IMR-90 (cell line): ENCODE measurements around the gene MAB21L3. TPM values are rescaled to one million over a fixed set of nuclear protein-coding genes. Genes with fewer than 3 reads are reported as not detected.

Source experiments
- ATAC-seq: fragments of 200-7000 bp; cut with Tn5 transposase; 2 replicates; pipeline ENCODE4 v1.9.1; 2020; ENCODE audit warnings: low read depth, mild to moderate bottlenecking, moderate library complexity
- BruUV-seq: library from RNA; stranded (reverse); fragments of 400-500 nt; replicated peaks from 2 replicates; lab custom pipeline; 2021; lab: Mats Ljungman, UMichigan
- CTCF ChIA-PET: fragments of 300-600 bp; formaldehyde crosslinking; extraction: SDS; loops from one replicate; lab custom pipeline; 2021; ENCODE audit warnings: antibody characterized with exemption; lab: Yijun Ruan, JAX
- POLR2A ChIA-PET: fragments of 300-600 bp; sonication (Branson Sonifier 250); formaldehyde crosslinking; loops from one replicate; lab custom pipeline; 2022; ENCODE audit warnings: antibody characterized with exemption; ENCODE audit not compliant: unreplicated experiment; lab: Charles Lee
- DNase-seq: peaks from one replicate; pipeline ENCODE4 v3.0.0; 2013
- H2AFZ ChIP-seq: replicated peaks from 2 replicates; pipeline ENCODE3; 2013; ENCODE audit warnings: low read length, mild to moderate bottlenecking; ENCODE audit not compliant: poor library complexity
- H2AK5ac ChIP-seq: 2 replicates; pipeline ENCODE4 v1.6.1; 2013; ENCODE audit warnings: low read depth, low read length, inconsistent platforms
- H2AK9ac ChIP-seq: replicated peaks from 2 replicates; pipeline ENCODE3; 2013; ENCODE audit warnings: mild to moderate bottlenecking, low read depth, low read length, moderate library complexity; ENCODE audit not compliant: poor library complexity
- H2BK120ac ChIP-seq: 2 replicates; pipeline ENCODE4 v1.6.1; 2013; ENCODE audit warnings: low read depth, low read length, inconsistent platforms
- H2BK15ac ChIP-seq: 3 replicates; pipeline ENCODE4 v1.6.1; 2013; ENCODE audit warnings: low read depth, low read length, inconsistent platforms
- H2BK20ac ChIP-seq: 2 replicates; pipeline ENCODE4 v1.6.1; 2013; ENCODE audit warnings: low read depth, mild to moderate bottlenecking, inconsistent platforms, low read length, moderate library complexity
- H2BK5ac ChIP-seq: 2 replicates; pipeline ENCODE4 v1.6.1; 2013; ENCODE audit warnings: mild to moderate bottlenecking, low read depth, low read length, inconsistent platforms; ENCODE audit not compliant: poor library complexity, severe bottlenecking
- H3K14ac ChIP-seq: replicated peaks from 2 replicates; pipeline ENCODE4 v1.6.1; 2013; ENCODE audit warnings: low read depth, low read length, inconsistent platforms
- H3K18ac ChIP-seq: 2 replicates; pipeline ENCODE4 v1.6.1; 2013; ENCODE audit warnings: low read depth, low read length, control low read depth
- H3K23ac ChIP-seq: 2 replicates; pipeline ENCODE4 v1.6.1; 2013; ENCODE audit warnings: low read depth, low read length, inconsistent platforms
- H3K27ac ChIP-seq: 2 replicates; pipeline ENCODE4 v1.5.1; 2013; ENCODE audit warnings: mild to moderate bottlenecking, control low read depth, low read length; ENCODE audit not compliant: insufficient read depth
- H3K27me3 ChIP-seq: 2 replicates; pipeline ENCODE4 v1.6.1; 2013; ENCODE audit warnings: low read length; ENCODE audit not compliant: control insufficient read depth, insufficient read depth
- H3K36me3 ChIP-seq: 2 replicates; pipeline ENCODE4 v1.6.1; 2013; ENCODE audit warnings: low read length, mixed read lengths; ENCODE audit not compliant: control insufficient read depth, insufficient read depth
- H3K4ac ChIP-seq: 2 replicates; pipeline ENCODE4 v1.6.1; 2013; ENCODE audit warnings: low read depth, low read length, inconsistent platforms
- H3K4me1 ChIP-seq: 2 replicates; pipeline ENCODE4 v1.6.1; 2013; ENCODE audit warnings: low read length, mixed read lengths; ENCODE audit not compliant: control insufficient read depth, insufficient read depth
- H3K4me2 ChIP-seq: 2 replicates; pipeline ENCODE4 v1.6.1; 2013; ENCODE audit warnings: low read depth, mild to moderate bottlenecking, control low read depth, low read length, moderate library complexity
- H3K4me3 ChIP-seq: 2 replicates; pipeline ENCODE4 v1.5.1; 2013; ENCODE audit warnings: low read depth, mild to moderate bottlenecking, control low read depth, low read length, moderate library complexity; ENCODE audit not compliant: insufficient read depth
- H3K56ac ChIP-seq: 2 replicates; pipeline ENCODE4 v1.6.1; 2013; ENCODE audit warnings: low read length, inconsistent platforms; ENCODE audit not compliant: insufficient read depth; ENCODE audit errors: extremely low read depth
- H3K79me1 ChIP-seq, 2 experiments: 2 replicates each; pipeline ENCODE4 v1.6.1; 2013; ENCODE audit warnings: low read length in 2 of 2, inconsistent platforms in 1 of 2, low read depth in 1 of 2
- H3K9ac ChIP-seq: 2 replicates; pipeline ENCODE4 v1.6.1; 2013; ENCODE audit warnings: low read depth, low read length, control low read depth
- H3K9me1 ChIP-seq: 2 replicates; pipeline ENCODE4 v1.6.1; 2013; ENCODE audit warnings: low read length, inconsistent platforms; ENCODE audit not compliant: insufficient read depth
- H3K9me3 ChIP-seq: 2 replicates; pipeline ENCODE4 v1.6.1; 2013; ENCODE audit warnings: low read length; ENCODE audit not compliant: control insufficient read depth, insufficient read depth
- H4K20me1 ChIP-seq: 2 replicates; pipeline ENCODE4 v1.6.1; 2013; ENCODE audit warnings: low read length, inconsistent platforms; ENCODE audit not compliant: insufficient read depth
- H4K5ac ChIP-seq: 2 replicates; pipeline ENCODE4 v1.6.1; 2013; ENCODE audit warnings: mild to moderate bottlenecking, low read depth, low read length, control low read depth
- H4K8ac ChIP-seq, 2 experiments: 2 replicates each; pipeline ENCODE4 v1.6.1; 2013; ENCODE audit warnings: low read depth in 2 of 2, low read length in 2 of 2, control low read depth in 1 of 2, inconsistent platforms in 1 of 2
- H4K91ac ChIP-seq: 2 replicates; pipeline ENCODE4 v1.6.1; 2013; ENCODE audit warnings: low read depth, low read length, inconsistent platforms; ENCODE audit not compliant: insufficient read depth
- BHLHE40 ChIP-seq: fragments of 150-350 bp; IDR thresholded peaks from 2 replicates; pipeline ENCODE4 v1.6.1; 2016; ENCODE audit warnings: mild to moderate bottlenecking, low read depth, low read length
- CEBPB ChIP-seq: IDR thresholded peaks from 2 replicates; pipeline ENCODE4 v1.6.1; 2012; ENCODE audit warnings: low read depth, low read length, improper control_type of control experiment
- CHD1 ChIP-seq: IDR thresholded peaks from 2 replicates; pipeline ENCODE4 v1.6.1; 2012; ENCODE audit warnings: low read depth, low read length, improper control_type of control experiment
- FOS ChIP-seq: fragments of 150-350 bp; IDR thresholded peaks from 2 replicates; pipeline ENCODE4 v1.6.1; 2016; ENCODE audit warnings: low read depth, low read length
- MAFK ChIP-seq: IDR thresholded peaks from 2 replicates; pipeline ENCODE4 v1.6.1; 2012; ENCODE audit warnings: low read depth, low read length, improper control_type of control experiment
- MAZ ChIP-seq: IDR thresholded peaks from 2 replicates; pipeline ENCODE4 v1.6.1; 2012; ENCODE audit warnings: low read depth, mild to moderate bottlenecking, low read length, improper control_type of control experiment, moderate library complexity, borderline replicate concordance
- MXI1 ChIP-seq: IDR thresholded peaks from 2 replicates; pipeline ENCODE4 v1.6.1; 2012; ENCODE audit warnings: low read depth, mild to moderate bottlenecking, low read length, moderate library complexity, borderline replicate concordance
- NFE2L2 ChIP-seq: fragments of 150-350 bp; IDR thresholded peaks from 2 replicates; pipeline ENCODE4 v1.6.1; 2016; ENCODE audit warnings: low read depth, mild to moderate bottlenecking, low read length
- POLR2A ChIP-seq: IDR thresholded peaks from 2 replicates; pipeline ENCODE4 v1.6.1; 2012; ENCODE audit warnings: mild to moderate bottlenecking, low read depth, low read length
- RAD21 ChIP-seq: IDR thresholded peaks from 2 replicates; pipeline ENCODE4 v1.6.1; 2012; ENCODE audit warnings: low read length, improper control_type of control experiment
- RCOR1 ChIP-seq: IDR thresholded peaks from 2 replicates; pipeline ENCODE4 v1.6.1; 2012; ENCODE audit warnings: mild to moderate bottlenecking, low read length, improper control_type of control experiment; ENCODE audit not compliant: insufficient replicate concordance
- RFX5 ChIP-seq: IDR thresholded peaks from 2 replicates; pipeline ENCODE4 v1.8.0; 2012; ENCODE audit warnings: low read depth, mild to moderate bottlenecking, low read length, moderate library complexity
- SMC3 ChIP-seq: fragments of 150-350 bp; IDR thresholded peaks from 2 replicates; pipeline ENCODE4 v1.6.1; 2016; ENCODE audit warnings: low read depth, mild to moderate bottlenecking, antibody characterized with exemption, low read length, moderate library complexity
- WGBS, 2 experiments: methylation state at CpG; one replicate each; pipeline versions ENCODE4 v1.1.5 to v1.1.7; 2013; ENCODE audit warnings: missing lambda C conversion rate in 2 of 2; ENCODE audit not compliant: insufficient read length in 1 of 2; ENCODE audit errors: extremely low coverage in 2 of 2; 5-methylcytosine and 5-hydroxymethylcytosine counted together
- dilution Hi-C: fragments of 300-500 bp; cut with HindIII; formaldehyde crosslinking; loops from one replicate; pipeline ENCODE4 v1.14.3; 2018; ENCODE audit warnings: low sequenced_read_pairs; ENCODE audit not compliant: unreplicated experiment
- in situ Hi-C: fragments of 300-500 bp; cut with MboI; formaldehyde crosslinking; loops from 3 replicates; pipeline ENCODE4 v1.14.3; 2019; ENCODE audit warnings: low sequenced_read_pairs, inconsistent platforms, mixed read lengths
- intact Hi-C: fragments of 100-400 bp; cut with micrococcal nuclease; formaldehyde crosslinking; loops from 2 replicates; pipeline ENCODE4 v1.10.0; 2022
- polyA plus RNA-seq, 3 experiments: library from polyadenylated mRNA; depleted of rRNA; stranded (reverse); fragments of >200 nt; gene quantifications; 2 replicates each; pipeline ENCODE4 v1.2.3, GENCODE V29; 2012; ENCODE audit warnings: low replicate concordance in 1 of 3
- total RNA-seq: library from RNA; depleted of rRNA; stranded (reverse); fragments of >200 nt; gene quantifications from 2 replicates; pipeline ENCODE4 v1.2.3, GENCODE V29; 2012
- TF ChIP-seq, protein P1 (sequence below): conservative IDR thresholded peaks from 2 replicates; pipeline ENCODE4 v1.5.1; 2012; ENCODE audit warnings: mild to moderate bottlenecking, low read depth, low read length, improper control_type of control experiment
- TF ChIP-seq, protein P2 (sequence below): fragments of 150-350 bp; IDR thresholded peaks from 2 replicates; pipeline ENCODE4 v1.6.1; 2017; ENCODE audit warnings: mild to moderate bottlenecking, antibody characterized with exemption, low read length, low read depth
- TF ChIP-seq, protein P3 (sequence below): fragments of 150-350 bp; IDR thresholded peaks from 2 replicates; pipeline ENCODE4 v1.6.1; 2016; ENCODE audit warnings: low read depth, mild to moderate bottlenecking, low read length, moderate library complexity, borderline replicate concordance

Gene MAB21L3
- total and polyA plus RNA-seq, 2 of the 4 experiments (the other 2 are of a cell fraction): not detected

DNA sequence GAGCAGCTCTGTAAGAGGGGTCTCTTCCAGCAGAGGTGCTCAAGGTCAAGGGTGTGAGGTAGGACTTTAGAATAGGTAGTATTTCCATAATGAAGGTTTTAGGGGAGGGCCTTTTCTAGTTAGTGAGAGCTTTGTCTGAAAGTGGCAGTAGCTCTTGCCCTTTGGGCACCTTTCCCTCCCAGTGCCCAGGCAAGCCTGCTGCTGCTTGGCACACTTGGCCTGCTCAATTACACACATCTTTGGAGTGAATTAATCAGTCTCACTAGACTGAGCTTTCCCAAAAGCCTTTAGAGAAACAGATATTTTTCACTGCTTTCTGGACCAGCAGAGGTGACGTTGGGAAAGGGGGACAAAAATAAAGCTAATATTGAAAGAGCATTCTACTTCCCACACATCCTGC lies 48.0 kb downstream of the MAB21L3 start:
- H3K4me2 ChIP-seq: no peak overlapping the region
- no peaks in the 10 kb centered on the region for H3K9me3 ChIP-seq
- intact Hi-C loops: no loop called here
- H3K79me1 ChIP-seq: no peaks in the 10 kb centered on the region
- no peak overlapping the region for H2AK9ac ChIP-seq
- ChIA-PET CTCF (interaction anchor here (1.6 kb wide), 1 partner anchor 9 kb away, joined by 5 read pairs; no protein-coding TSS in a partner anchor), POLR2A (no interaction called here)
- H3K36me3 ChIP-seq: no peaks in the 10 kb centered on the region
- H3K23ac ChIP-seq: no peak overlapping the region
- H2BK20ac ChIP-seq: no peak overlapping the region
- no peaks in the 10 kb centered on the region for H4K20me1 ChIP-seq
- in situ Hi-C loops: no loop called here
- H3K4ac ChIP-seq: no peak overlapping the region
- TF ChIP-seq NFE2L2 (no peak), MXI1 (no peak), MAFK (no peak), CHD1 (no peak), CEBPB (no peak), FOS (no peak), BHLHE40 (no peak), POLR2A (no peak), RAD21 (no peak), MAZ (no peak), SMC3 (no peak), RFX5 (no peak), RCOR1 (no peak)
- TF ChIP-seq, protein P1, sequence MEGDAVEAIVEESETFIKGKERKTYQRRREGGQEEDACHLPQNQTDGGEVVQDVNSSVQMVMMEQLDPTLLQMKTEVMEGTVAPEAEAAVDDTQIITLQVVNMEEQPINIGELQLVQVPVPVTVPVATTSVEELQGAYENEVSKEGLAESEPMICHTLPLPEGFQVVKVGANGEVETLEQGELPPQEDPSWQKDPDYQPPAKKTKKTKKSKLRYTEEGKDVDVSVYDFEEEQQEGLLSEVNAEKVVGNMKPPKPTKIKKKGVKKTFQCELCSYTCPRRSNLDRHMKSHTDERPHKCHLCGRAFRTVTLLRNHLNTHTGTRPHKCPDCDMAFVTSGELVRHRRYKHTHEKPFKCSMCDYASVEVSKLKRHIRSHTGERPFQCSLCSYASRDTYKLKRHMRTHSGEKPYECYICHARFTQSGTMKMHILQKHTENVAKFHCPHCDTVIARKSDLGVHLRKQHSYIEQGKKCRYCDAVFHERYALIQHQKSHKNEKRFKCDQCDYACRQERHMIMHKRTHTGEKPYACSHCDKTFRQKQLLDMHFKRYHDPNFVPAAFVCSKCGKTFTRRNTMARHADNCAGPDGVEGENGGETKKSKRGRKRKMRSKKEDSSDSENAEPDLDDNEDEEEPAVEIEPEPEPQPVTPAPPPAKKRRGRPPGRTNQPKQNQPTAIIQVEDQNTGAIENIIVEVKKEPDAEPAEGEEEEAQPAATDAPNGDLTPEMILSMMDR: no peak
- TF ChIP-seq, protein P2, sequence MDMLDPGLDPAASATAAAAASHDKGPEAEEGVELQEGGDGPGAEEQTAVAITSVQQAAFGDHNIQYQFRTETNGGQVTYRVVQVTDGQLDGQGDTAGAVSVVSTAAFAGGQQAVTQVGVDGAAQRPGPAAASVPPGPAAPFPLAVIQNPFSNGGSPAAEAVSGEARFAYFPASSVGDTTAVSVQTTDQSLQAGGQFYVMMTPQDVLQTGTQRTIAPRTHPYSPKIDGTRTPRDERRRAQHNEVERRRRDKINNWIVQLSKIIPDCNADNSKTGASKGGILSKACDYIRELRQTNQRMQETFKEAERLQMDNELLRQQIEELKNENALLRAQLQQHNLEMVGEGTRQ: no peak
- TF ChIP-seq, protein P3, sequence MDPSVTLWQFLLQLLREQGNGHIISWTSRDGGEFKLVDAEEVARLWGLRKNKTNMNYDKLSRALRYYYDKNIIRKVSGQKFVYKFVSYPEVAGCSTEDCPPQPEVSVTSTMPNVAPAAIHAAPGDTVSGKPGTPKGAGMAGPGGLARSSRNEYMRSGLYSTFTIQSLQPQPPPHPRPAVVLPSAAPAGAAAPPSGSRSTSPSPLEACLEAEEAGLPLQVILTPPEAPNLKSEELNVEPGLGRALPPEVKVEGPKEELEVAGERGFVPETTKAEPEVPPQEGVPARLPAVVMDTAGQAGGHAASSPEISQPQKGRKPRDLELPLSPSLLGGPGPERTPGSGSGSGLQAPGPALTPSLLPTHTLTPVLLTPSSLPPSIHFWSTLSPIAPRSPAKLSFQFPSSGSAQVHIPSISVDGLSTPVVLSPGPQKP: no peak
- no peak overlapping the region for H3K9ac ChIP-seq
- no peak overlapping the region for H2BK5ac ChIP-seq
- H2BK120ac ChIP-seq: no peak overlapping the region
- ATAC-seq (no peak), DNase-seq (no peak)
- H4K91ac ChIP-seq: no peak overlapping the region
- no peak overlapping the region for H3K14ac ChIP-seq
- H2BK15ac ChIP-seq: no peak overlapping the region
- BruUV-seq: no TSS peak
- no peak overlapping the region for H4K5ac ChIP-seq
- no peak overlapping the region for H3K27ac ChIP-seq
- no peaks in the 10 kb centered on the region for H3K9me1 ChIP-seq
- peaks cover 22% of the 10 kb centered on the region for H3K27me3 ChIP-seq
- no peak overlapping the region for H2AFZ ChIP-seq
- H3K18ac ChIP-seq: no peak overlapping the region
- H3K56ac ChIP-seq: no peak overlapping the region
- WGBS, 2 experiments: no CpG with 5 or more reads among the region's 1 CpG
- H2AK5ac ChIP-seq: no peak overlapping the region
- dilution Hi-C loops: no loop called here
- H4K8ac ChIP-seq: no peak overlapping the region
- no peaks in the 10 kb centered on the region for H3K4me1 ChIP-seq
- no peak overlapping the region for H3K4me3 ChIP-seq
